Measurements from ENCODE around the gene TYROBP. TPM values are rescaled to one million over a fixed set of nuclear protein-coding genes. Genes with fewer than 3 reads are reported as not detected.

TYROBP gene
- total and polyA plus RNA-seq, 2 of the 4 experiments (the other 2 are of a cell fraction): not detected

DNA sequence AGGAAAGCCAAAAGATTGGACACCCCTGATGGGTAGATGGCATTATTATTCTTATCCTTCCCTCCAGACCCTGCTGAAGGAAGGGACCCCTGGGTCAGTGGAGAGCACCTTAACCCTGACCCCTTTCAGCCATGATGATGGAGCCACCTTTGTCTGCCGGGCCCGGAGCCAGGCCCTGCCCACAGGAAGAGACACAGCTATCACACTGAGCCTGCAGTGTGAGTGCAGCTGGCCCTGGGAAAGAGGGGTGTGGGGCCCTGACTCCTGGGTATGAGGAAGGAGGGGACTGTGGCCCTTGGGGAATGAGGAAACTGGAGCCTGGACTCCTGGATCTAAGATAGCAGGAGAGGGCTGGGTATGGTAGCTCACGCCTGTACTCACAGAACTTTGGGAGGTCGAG, 48.7 kb downstream of the TYROBP start:
- H2BK15ac ChIP-seq (ENCODE audit: low read depth, low read length): no peak overlapping the region
- CTCF ChIA-PET: no interaction called here
- no peak overlapping the region for H2AK9ac ChIP-seq (replicated peaks; ENCODE audit: low read depth, low read length, poor library complexity)
- H2AFZ ChIP-seq (replicated peaks; ENCODE audit: low read length, poor library complexity): no peak overlapping the region
- H3K4me3 ChIP-seq (ENCODE audit: insufficient read depth, low read depth, low read length): no peak overlapping the region
- H3K4ac ChIP-seq (ENCODE audit: low read depth, low read length): no peak overlapping the region
- in situ Hi-C loops (cut with MboI; ENCODE audit: low sequenced_read_pairs): no loop called here
- POLR2A ChIA-PET (ENCODE audit: unreplicated experiment): no interaction called here
- no peaks in the 10 kb centered on the region for H3K9me3 ChIP-seq (ENCODE audit: control insufficient read depth, insufficient read depth, low read length)
- H2BK20ac ChIP-seq (ENCODE audit: low read depth, low read length): no peak overlapping the region
- no peak overlapping the region for H2BK120ac ChIP-seq (ENCODE audit: low read depth, low read length)
- dilution Hi-C loops (cut with HindIII; ENCODE audit: low sequenced_read_pairs, unreplicated experiment): no loop called here
- TF ChIP-seq CHD1 (IDR thresholded peaks at IDR 0.05; ENCODE audit: low read depth, low read length) (no peak), CEBPB (IDR thresholded peaks at IDR 0.05; ENCODE audit: low read depth, low read length) (no peak), BHLHE40 (IDR thresholded peaks at IDR 0.05; ENCODE audit: low read depth, low read length) (no peak), POLR2A (IDR thresholded peaks at IDR 0.05; ENCODE audit: low read depth, low read length) (no peak), MXI1 (IDR thresholded peaks at IDR 0.05; ENCODE audit: borderline replicate concordance, low read depth, low read length) (no peak), MAZ (IDR thresholded peaks at IDR 0.05; ENCODE audit: borderline replicate concordance, low read depth, low read length) (no peak), SMC3 (IDR thresholded peaks at IDR 0.05; ENCODE audit: low read depth, low read length) (no peak), RAD21 (IDR thresholded peaks at IDR 0.05; ENCODE audit: low read length) (no peak), MAFK (IDR thresholded peaks at IDR 0.05; ENCODE audit: low read depth, low read length) (no peak), RCOR1 (IDR thresholded peaks at IDR 0.05; ENCODE audit: insufficient replicate concordance, low read length) (no peak), RFX5 (IDR thresholded peaks at IDR 0.05; ENCODE audit: low read depth, low read length) (no peak)
- TF ChIP-seq, protein P1, sequence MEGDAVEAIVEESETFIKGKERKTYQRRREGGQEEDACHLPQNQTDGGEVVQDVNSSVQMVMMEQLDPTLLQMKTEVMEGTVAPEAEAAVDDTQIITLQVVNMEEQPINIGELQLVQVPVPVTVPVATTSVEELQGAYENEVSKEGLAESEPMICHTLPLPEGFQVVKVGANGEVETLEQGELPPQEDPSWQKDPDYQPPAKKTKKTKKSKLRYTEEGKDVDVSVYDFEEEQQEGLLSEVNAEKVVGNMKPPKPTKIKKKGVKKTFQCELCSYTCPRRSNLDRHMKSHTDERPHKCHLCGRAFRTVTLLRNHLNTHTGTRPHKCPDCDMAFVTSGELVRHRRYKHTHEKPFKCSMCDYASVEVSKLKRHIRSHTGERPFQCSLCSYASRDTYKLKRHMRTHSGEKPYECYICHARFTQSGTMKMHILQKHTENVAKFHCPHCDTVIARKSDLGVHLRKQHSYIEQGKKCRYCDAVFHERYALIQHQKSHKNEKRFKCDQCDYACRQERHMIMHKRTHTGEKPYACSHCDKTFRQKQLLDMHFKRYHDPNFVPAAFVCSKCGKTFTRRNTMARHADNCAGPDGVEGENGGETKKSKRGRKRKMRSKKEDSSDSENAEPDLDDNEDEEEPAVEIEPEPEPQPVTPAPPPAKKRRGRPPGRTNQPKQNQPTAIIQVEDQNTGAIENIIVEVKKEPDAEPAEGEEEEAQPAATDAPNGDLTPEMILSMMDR (conservative IDR thresholded peaks at IDR 0.05; ENCODE audit: low read depth, low read length): no peak
- H3K79me1 ChIP-seq (ENCODE audit: low read depth in 1 of 2, low read length in 2 of 2): no peaks in the 10 kb centered on the region
- no TSS peak for BruUV-seq (replicated peaks)
- no peak overlapping the region for H3K4me2 ChIP-seq (ENCODE audit: low read depth, low read length)
- H3K18ac ChIP-seq (ENCODE audit: low read depth, low read length): no peak overlapping the region
- no peak overlapping the region for H2BK5ac ChIP-seq (ENCODE audit: low read depth, low read length, poor library complexity, severe bottlenecking)
- WGBS, 2 experiments (ENCODE audit: extremely low coverage in 2 of 2, insufficient read length in 1 of 2): 67% methylated on average over 3 of the region's 4 CpGs; no CpG with 5 or more reads in 1 of the 2 experiments
- no peak for DNase-seq
- no peak overlapping the region for H3K27ac ChIP-seq (ENCODE audit: insufficient read depth, low read length)
- ATAC-seq (ENCODE audit: low read depth): no peak
- no peaks in the 10 kb centered on the region for H3K36me3 ChIP-seq (ENCODE audit: control insufficient read depth, insufficient read depth, low read length)
- no peak overlapping the region for H2AK5ac ChIP-seq (ENCODE audit: low read depth, low read length)
- H4K20me1 ChIP-seq (ENCODE audit: insufficient read depth, low read length): no peaks in the 10 kb centered on the region; the same call in 1 of the 2 replicates
- peaks cover 79% of the 10 kb centered on the region for H3K27me3 ChIP-seq (ENCODE audit: control insufficient read depth, insufficient read depth, low read length)
- no peak overlapping the region for H4K5ac ChIP-seq (ENCODE audit: low read depth, low read length)
- H4K91ac ChIP-seq (ENCODE audit: insufficient read depth, low read depth, low read length): no peak overlapping the region
- intact Hi-C loops (cut with micrococcal nuclease): no loop called here
- H3K9ac ChIP-seq (ENCODE audit: low read depth, low read length): no peak overlapping the region
- no peaks in the 10 kb centered on the region for H3K9me1 ChIP-seq (ENCODE audit: insufficient read depth, low read length)
- H3K14ac ChIP-seq (replicated peaks; ENCODE audit: low read depth, low read length): no peak overlapping the region
- no peak overlapping the region for H4K8ac ChIP-seq (ENCODE audit: low read depth in 2 of 2, low read length in 2 of 2)
- no peak overlapping the region for H3K23ac ChIP-seq (ENCODE audit: low read depth, low read length)
- H3K56ac ChIP-seq (ENCODE audit: extremely low read depth, insufficient read depth, low read length): no peak overlapping the region
- H3K4me1 ChIP-seq (ENCODE audit: control insufficient read depth, insufficient read depth, low read length): no peaks in the 10 kb centered on the region; the same call in 1 of the 2 replicates
